Neural crest cell (in vitro differentiated cells): ENCODE data around the gene UBE2Z. TPM values are rescaled to one million over a fixed set of nuclear protein-coding genes. Genes with fewer than 3 reads are reported as not detected.

Source experiments
- DNase-seq: peaks from one replicate; pipeline ENCODE4 v3.0.0; 2021; ENCODE audit warnings: low read depth, mixed read lengths, low spot score
- H3K27ac Mint-ChIP-seq: one replicate; pipeline ENCODE4 v1.8.0; 2021; ENCODE audit warnings: mild to moderate bottlenecking, mixed read lengths; ENCODE audit not compliant: unreplicated experiment
- H3K27me3 Mint-ChIP-seq: 2 replicates; pipeline ENCODE4 v1.8.0; 2021; ENCODE audit warnings: low read depth, mild to moderate bottlenecking, mixed read lengths
- H3K36me3 Mint-ChIP-seq: 2 replicates; pipeline ENCODE4 v1.8.0; 2021; ENCODE audit warnings: low read depth, mild to moderate bottlenecking, mixed read lengths
- H3K4me1 Mint-ChIP-seq: 2 replicates; pipeline ENCODE4 v1.8.0; 2021; ENCODE audit warnings: mixed read lengths
- H3K4me3 Mint-ChIP-seq: one replicate; pipeline ENCODE4 v1.8.0; 2021; ENCODE audit warnings: mild to moderate bottlenecking, mixed read lengths
- H3K9me3 Mint-ChIP-seq: 2 replicates; pipeline ENCODE4 v1.8.0; 2021; ENCODE audit warnings: mixed read lengths
- total RNA-seq: library from RNA; stranded (reverse); gene quantifications from 2 replicates; pipeline ENCODE4 v1.2.1, GENCODE V29; 2021
- TF ChIP-seq, protein P1 (sequence below): fragments of 200-600 bp; sonication (generic); conservative IDR thresholded peaks from 2 replicates; pipeline ENCODE4 v1.5.0; 2021; ENCODE audit warnings: antibody characterized with exemption, mild to moderate bottlenecking

Gene UBE2Z
- total RNA-seq, 1 donor from 2014 or later = 56.8 TPM

DNA sequence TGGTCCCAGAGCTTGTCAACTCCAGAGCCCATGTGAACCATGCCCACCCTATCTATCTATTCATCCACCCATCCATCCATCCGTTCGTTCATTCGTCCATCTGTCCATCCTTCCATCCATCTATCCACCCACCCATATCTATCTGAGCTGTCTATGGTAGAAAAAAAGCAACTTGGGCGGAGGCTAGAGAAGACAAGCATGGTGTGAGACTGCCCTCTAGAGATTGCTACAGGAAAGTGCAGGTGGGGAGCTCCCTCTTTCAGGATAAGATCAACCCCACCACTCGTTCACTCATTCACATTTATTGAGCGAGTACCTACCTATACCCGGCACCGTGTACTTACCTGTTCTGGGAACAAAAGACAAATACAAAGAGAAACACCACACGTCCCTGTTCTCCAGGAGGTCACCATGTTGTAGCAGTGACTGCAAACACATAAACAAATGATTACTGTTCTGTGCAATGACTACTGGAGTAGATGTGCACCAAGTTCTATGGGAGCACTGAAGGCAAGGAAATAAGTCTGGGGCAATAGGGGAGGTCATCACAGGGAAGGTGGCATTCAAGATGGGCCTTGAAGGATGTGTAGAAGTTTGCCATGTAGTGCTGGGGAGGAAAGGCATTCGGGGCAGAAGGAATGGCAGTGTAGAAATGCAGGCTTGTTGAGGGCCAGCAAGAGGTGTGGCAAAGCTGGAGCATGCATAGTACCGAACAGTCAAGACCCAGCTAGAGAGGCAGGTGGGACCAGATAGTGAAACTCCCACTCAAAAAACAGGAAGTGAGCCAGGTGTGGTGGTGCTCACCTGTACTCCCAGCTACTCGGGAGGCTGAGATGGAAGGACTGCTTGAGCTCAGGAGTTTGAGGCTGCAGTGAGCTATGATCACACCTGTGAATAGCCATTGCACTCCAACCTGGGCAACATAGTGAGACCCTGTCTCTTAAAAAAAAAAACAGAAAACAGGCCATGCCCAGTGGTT lies 29.0 kb upstream of the UBE2Z start:
- no peaks in the 10 kb centered on the region for H3K36me3 Mint-ChIP-seq
- H3K4me1 Mint-ChIP-seq = no peaks in the 10 kb centered on the region
- H3K9me3 Mint-ChIP-seq = no peaks in the 10 kb centered on the region
- DNase-seq = peak; percentile 62
- H3K27ac Mint-ChIP-seq = no peak overlapping the region
- TF ChIP-seq, protein P1, sequence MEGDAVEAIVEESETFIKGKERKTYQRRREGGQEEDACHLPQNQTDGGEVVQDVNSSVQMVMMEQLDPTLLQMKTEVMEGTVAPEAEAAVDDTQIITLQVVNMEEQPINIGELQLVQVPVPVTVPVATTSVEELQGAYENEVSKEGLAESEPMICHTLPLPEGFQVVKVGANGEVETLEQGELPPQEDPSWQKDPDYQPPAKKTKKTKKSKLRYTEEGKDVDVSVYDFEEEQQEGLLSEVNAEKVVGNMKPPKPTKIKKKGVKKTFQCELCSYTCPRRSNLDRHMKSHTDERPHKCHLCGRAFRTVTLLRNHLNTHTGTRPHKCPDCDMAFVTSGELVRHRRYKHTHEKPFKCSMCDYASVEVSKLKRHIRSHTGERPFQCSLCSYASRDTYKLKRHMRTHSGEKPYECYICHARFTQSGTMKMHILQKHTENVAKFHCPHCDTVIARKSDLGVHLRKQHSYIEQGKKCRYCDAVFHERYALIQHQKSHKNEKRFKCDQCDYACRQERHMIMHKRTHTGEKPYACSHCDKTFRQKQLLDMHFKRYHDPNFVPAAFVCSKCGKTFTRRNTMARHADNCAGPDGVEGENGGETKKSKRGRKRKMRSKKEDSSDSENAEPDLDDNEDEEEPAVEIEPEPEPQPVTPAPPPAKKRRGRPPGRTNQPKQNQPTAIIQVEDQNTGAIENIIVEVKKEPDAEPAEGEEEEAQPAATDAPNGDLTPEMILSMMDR = peak; percentile 94
- peaks cover 3% of the 10 kb centered on the region for H3K27me3 Mint-ChIP-seq
- no peak overlapping the region for H3K4me3 Mint-ChIP-seq

- no peaks in the 10 kb centered on the region for H3K4me1 Mint-ChIP-seq
- no peak overlapping the region for H3K27ac Mint-ChIP-seq
- no peak for DNase-seq
- no peaks in the 10 kb centered on the region for H3K9me3 Mint-ChIP-seq
- no peaks in the 10 kb centered on the region for H3K36me3 Mint-ChIP-seq
- H3K4me3 Mint-ChIP-seq = no peak overlapping the region
- H3K27me3 Mint-ChIP-seq = peaks cover 3% of the 10 kb centered on the region
- TF ChIP-seq, protein P1 = no peak
Observed at GRCh38 chr17:48882272-48882671, 25.9 kb upstream of the UBE2Z start.

GRCh38 chr17:48883171-48883570 lies 25.0 kb upstream of the UBE2Z start:
- H3K4me3 Mint-ChIP-seq = no peak overlapping the region
- no peaks in the 10 kb centered on the region for H3K27me3 Mint-ChIP-seq
- TF ChIP-seq, protein P1 = no peak
- H3K27ac Mint-ChIP-seq = no peak overlapping the region
- H3K36me3 Mint-ChIP-seq = no peaks in the 10 kb centered on the region
- no peak for DNase-seq
- H3K4me1 Mint-ChIP-seq = no peaks in the 10 kb centered on the region
- H3K9me3 Mint-ChIP-seq = no peaks in the 10 kb centered on the region

DNA sequence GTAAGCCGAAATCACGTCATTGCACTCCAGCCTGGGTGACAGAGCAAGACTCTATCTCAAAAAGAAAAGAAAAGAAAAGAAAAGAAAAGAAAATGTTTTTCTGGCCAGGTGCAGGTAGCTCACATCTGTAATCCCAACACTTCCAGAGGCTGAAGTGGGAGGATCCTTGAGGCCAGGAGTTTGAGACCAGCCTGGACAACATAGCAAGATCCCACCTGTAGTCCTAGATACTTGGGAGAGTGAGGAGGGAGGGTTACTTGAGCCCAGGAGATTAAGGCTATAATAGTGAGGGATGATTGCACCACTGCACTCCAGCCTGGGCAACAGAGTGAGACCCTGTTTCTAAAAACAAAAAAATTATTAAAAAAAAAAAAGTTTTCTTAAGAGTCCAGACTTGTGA lies 18.1 kb upstream of the UBE2Z start:
- Mint-ChIP-seq H3K27ac (no peak overlapping the region), H3K36me3 (no peaks in the 10 kb centered on the region), H3K27me3 (peaks cover 3% of the 10 kb centered on the region), H3K4me3 (no peak overlapping the region), H3K9me3 (no peaks in the 10 kb centered on the region), H3K4me1 (peaks cover 28% of the 10 kb centered on the region)
- no peak for DNase-seq
- TF ChIP-seq, protein P1 = no peak

- no peak for DNase-seq
- TF ChIP-seq, protein P1 = no peak
- peak overlapping the region; percentile 98 for H3K27ac Mint-ChIP-seq
Observed at GRCh38 chr17:48892940-48893645, 15.1 kb upstream of the UBE2Z start.

More at GRCh38 chr17:48892940-48893645, 15.1 kb upstream of the UBE2Z start:
- Mint-ChIP-seq H3K4me1 (peaks cover 28% of the 10 kb centered on the region), H3K4me3 (peak overlapping the region; percentile 92), H3K36me3 (no peaks in the 10 kb centered on the region), H3K9me3 (no peaks in the 10 kb centered on the region), H3K27me3 (peaks cover 3% of the 10 kb centered on the region)
